ENCODE data around the gene FLNC.

DNA sequence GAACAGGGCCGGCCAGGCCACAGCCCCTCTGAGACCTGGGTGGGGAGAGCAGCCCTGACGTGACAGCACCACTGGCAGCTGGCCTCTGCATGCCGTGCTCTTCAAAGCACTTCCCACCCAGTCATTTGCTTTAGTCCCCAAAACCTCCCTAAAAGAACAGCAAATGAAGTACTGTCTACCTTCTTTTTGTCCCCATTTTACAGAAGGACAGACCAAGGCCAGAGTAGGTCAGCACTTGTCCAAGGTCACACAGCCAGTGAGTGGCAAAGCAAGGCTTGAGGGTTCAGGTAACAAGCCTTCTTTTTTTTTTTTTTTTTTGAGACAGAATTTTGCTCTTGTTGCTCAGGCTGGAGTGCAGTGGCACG is 47.5 kb downstream of the FLNC start:
- TF ChIP-seq, protein P1, sequence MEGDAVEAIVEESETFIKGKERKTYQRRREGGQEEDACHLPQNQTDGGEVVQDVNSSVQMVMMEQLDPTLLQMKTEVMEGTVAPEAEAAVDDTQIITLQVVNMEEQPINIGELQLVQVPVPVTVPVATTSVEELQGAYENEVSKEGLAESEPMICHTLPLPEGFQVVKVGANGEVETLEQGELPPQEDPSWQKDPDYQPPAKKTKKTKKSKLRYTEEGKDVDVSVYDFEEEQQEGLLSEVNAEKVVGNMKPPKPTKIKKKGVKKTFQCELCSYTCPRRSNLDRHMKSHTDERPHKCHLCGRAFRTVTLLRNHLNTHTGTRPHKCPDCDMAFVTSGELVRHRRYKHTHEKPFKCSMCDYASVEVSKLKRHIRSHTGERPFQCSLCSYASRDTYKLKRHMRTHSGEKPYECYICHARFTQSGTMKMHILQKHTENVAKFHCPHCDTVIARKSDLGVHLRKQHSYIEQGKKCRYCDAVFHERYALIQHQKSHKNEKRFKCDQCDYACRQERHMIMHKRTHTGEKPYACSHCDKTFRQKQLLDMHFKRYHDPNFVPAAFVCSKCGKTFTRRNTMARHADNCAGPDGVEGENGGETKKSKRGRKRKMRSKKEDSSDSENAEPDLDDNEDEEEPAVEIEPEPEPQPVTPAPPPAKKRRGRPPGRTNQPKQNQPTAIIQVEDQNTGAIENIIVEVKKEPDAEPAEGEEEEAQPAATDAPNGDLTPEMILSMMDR (IDR thresholded peaks at IDR 0.05): no peak
- TF ChIP-seq POLR2A (IDR thresholded peaks at IDR 0.05) (no peak), POLR2AphosphoS5 (IDR thresholded peaks at IDR 0.05) (no peak), EP300 (IDR thresholded peaks at IDR 0.05; ENCODE audit: low read depth) (no peak)
